Keratinocyte (primary cell): ENCODE measurements around the gene CEP170B. TPM values are rescaled to one million over a fixed set of nuclear protein-coding genes. Genes with fewer than 3 reads are reported as not detected.

Source experiments
- DNase-seq: peaks from one replicate; pipeline ENCODE4 v3.0.0-alpha.2; 2011; ENCODE audit warnings: low read depth, missing footprints, low spot score
- FAIRE-seq: peaks from 2 replicates; lab custom pipeline; 2011; peaks lifted over from hg19 to GRCh38; lab: Jason Lieb, UNC
- H2AFZ ChIP-seq: 2 replicates; pipeline ENCODE4 v1.6.0; 2012; ENCODE audit warnings: low read length, control low read depth, inconsistent platforms; ENCODE audit not compliant: control insufficient read depth
- H3K27ac ChIP-seq: 2 replicates; pipeline ENCODE4 v1.5.1; 2011; ENCODE audit warnings: low read length; ENCODE audit not compliant: control insufficient read depth, insufficient read depth
- H3K27me3 ChIP-seq: 3 replicates; pipeline ENCODE4 v1.6.0; 2011; ENCODE audit warnings: low read length; ENCODE audit not compliant: control insufficient read depth, insufficient read depth; ENCODE audit errors: extremely low read depth
- H3K36me3 ChIP-seq, 2 experiments: 2 replicates in 1 of 2; 3 replicates in 1 of 2; pipeline ENCODE4 v1.5.1; 2011; ENCODE audit warnings: low read length in 2 of 2, mild to moderate bottlenecking in 1 of 2; ENCODE audit not compliant: control insufficient read depth in 2 of 2, insufficient read depth in 2 of 2; ENCODE audit errors: extremely low read depth in 1 of 2
- H3K4me1 ChIP-seq: 3 replicates; pipeline ENCODE4 v1.5.1; 2011; ENCODE audit warnings: low read length; ENCODE audit not compliant: control insufficient read depth, insufficient read depth; ENCODE audit errors: extremely low read depth
- H3K4me2 ChIP-seq: 3 replicates; pipeline ENCODE4 v1.6.0; 2011; ENCODE audit warnings: low read depth, low read length; ENCODE audit not compliant: control insufficient read depth, insufficient read depth; ENCODE audit errors: extremely low read depth
- H3K4me3 ChIP-seq, 3 experiments: fragments of 200-600 bp in 1 of 3; sonication (generic) in 1 of 3; 2 replicates in 2 of 3; 3 replicates in 1 of 3; pipeline ENCODE4 v1.5.1; 2011 to 2016; ENCODE audit warnings: low read length in 3 of 3, mild to moderate bottlenecking in 3 of 3, control low read depth in 2 of 3, inconsistent platforms in 1 of 3, low read depth in 1 of 3, mixed read lengths in 1 of 3, mixed run types in 1 of 3, moderate library complexity in 1 of 3; ENCODE audit not compliant: control insufficient read depth in 2 of 3, insufficient read depth in 2 of 3; ENCODE audit errors: extremely low read depth in 1 of 3
- H3K79me2 ChIP-seq: 2 replicates; pipeline ENCODE4 v1.6.0; 2012; ENCODE audit warnings: low read length; ENCODE audit not compliant: control insufficient read depth, insufficient read depth
- H3K9ac ChIP-seq: 3 replicates; pipeline ENCODE4 v1.6.0; 2011; ENCODE audit warnings: low read length; ENCODE audit not compliant: control insufficient read depth, insufficient read depth; ENCODE audit errors: extremely low read depth
- H3K9me1 ChIP-seq: 3 replicates; pipeline ENCODE4 v1.6.0; 2011; ENCODE audit warnings: low read length; ENCODE audit not compliant: control insufficient read depth, insufficient read depth; ENCODE audit errors: extremely low read depth
- H3K9me3 ChIP-seq: 2 replicates; pipeline ENCODE4 v1.5.1; 2012; ENCODE audit warnings: low read depth, low read length; ENCODE audit not compliant: control insufficient read depth
- H4K20me1 ChIP-seq: 3 replicates; pipeline ENCODE4 v1.6.0; 2011; ENCODE audit warnings: low read length; ENCODE audit not compliant: control insufficient read depth, insufficient read depth; ENCODE audit errors: extremely low read depth
- EZH2 ChIP-seq: IDR thresholded peaks from one replicate; pipeline ENCODE4 v1.6.1; 2012; ENCODE audit warnings: inconsistent platforms, mild to moderate bottlenecking, low read length, moderate library complexity
- dilution Hi-C: fragments of 300-500 bp; cut with MboI; formaldehyde crosslinking; loops from one replicate; pipeline ENCODE4 v1.7.0; 2020; ENCODE audit warnings: low sequenced_read_pairs; ENCODE audit not compliant: extremely low pct_ligation_motif_present
- polyA plus RNA-seq, 5 experiments: library from polyadenylated mRNA; depleted of rRNA in 3 of 5; stranded (reverse) in 3 of 5; stranded (forward) in 1 of 5; unstranded in 1 of 5; fragments of >200 nt; gene quantifications; 1 replicate in 1 of 5; 2 replicates in 3 of 5; 3 replicates in 1 of 5; pipeline versions ENCODE4 v1.2.1 to v1.2.3, GENCODE V29; 2011 to 2012; ENCODE audit warnings: missing spikeins in 2 of 5, low read depth in 1 of 5, low replicate concordance in 1 of 5
- TF ChIP-seq, protein P1 (sequence below), 3 experiments: IDR thresholded peaks in 1 of 3; conservative IDR thresholded peaks in 1 of 3; optimal IDR thresholded peaks in 1 of 3; 2 replicates in 2 of 3; 3 replicates in 1 of 3; pipeline versions ENCODE3 to v1.5.1; 2011; ENCODE audit warnings: low read length in 3 of 3, mild to moderate bottlenecking in 3 of 3, moderate library complexity in 2 of 3, control low read depth in 1 of 3, inconsistent platforms in 1 of 3; ENCODE audit not compliant: insufficient read depth in 2 of 3; ENCODE audit errors: extremely low read depth in 1 of 3

Gene CEP170B
- polyA plus RNA-seq, 1 donor (not counting 4 experiments of a cell fraction or from before 2014, with no cell fraction given): 8.7 TPM

DNA sequence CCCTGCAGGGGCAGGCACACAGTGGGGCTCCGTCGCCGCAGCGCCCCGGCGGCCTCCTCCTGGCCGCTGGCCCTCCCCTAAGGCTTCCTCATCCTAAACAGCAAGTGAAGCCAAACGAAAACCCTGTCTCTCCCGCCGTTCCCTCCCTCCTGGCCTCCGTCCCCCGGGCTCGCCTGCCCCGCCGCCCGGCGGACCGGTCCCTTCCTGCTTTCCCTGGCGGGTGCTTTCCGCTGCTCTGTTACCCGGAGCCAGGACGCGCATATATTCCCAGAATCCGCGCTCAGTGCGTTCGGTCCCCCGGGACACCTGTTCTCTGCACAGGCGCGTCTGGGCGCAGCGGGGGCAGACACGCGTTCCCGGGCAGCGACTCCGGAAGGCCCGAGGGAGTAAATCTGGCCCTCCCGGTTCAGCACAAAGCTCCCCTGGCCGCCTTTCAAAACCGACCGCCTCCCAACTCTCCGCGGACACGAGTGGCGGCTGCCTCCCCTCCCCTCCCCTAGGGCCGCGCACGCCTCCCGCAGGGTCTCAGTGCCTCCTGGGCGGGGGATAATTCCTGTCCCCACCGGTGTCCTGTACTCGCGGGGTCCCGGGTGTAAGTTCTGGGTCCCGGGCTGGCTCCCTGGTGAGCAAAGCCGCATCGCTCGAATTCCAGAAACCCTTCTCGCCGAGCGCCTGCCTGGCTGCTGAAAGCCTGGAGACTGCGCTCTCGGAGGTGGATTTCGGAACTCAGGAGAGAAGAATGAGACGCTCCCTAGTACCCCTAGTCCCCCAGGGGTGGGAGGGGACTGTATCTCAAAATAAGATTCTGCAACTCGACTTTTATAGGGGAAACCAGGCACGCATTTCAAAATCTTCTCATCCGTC is 21.4 kb upstream of the CEP170B start:
- Histone ChIP-seq H3K36me3 (no peaks in the 10 kb centered on the region), H3K27ac (no peak overlapping the region), H3K9me1 (no peaks in the 10 kb centered on the region), H3K9ac (no peak overlapping the region), H3K9me3 (no peaks in the 10 kb centered on the region), H2AFZ (no peak overlapping the region), H3K27me3 (peaks cover 34% of the 10 kb centered on the region), H3K79me2 (no peaks in the 10 kb centered on the region), H3K4me3 (no peak overlapping the region), H3K4me1 (peaks cover 8% of the 10 kb centered on the region), H4K20me1 (no peaks in the 10 kb centered on the region), H3K4me2 (peak overlapping the region; percentile 51)
- TF ChIP-seq EZH2: peak; percentile 89
- TF ChIP-seq, protein P1, sequence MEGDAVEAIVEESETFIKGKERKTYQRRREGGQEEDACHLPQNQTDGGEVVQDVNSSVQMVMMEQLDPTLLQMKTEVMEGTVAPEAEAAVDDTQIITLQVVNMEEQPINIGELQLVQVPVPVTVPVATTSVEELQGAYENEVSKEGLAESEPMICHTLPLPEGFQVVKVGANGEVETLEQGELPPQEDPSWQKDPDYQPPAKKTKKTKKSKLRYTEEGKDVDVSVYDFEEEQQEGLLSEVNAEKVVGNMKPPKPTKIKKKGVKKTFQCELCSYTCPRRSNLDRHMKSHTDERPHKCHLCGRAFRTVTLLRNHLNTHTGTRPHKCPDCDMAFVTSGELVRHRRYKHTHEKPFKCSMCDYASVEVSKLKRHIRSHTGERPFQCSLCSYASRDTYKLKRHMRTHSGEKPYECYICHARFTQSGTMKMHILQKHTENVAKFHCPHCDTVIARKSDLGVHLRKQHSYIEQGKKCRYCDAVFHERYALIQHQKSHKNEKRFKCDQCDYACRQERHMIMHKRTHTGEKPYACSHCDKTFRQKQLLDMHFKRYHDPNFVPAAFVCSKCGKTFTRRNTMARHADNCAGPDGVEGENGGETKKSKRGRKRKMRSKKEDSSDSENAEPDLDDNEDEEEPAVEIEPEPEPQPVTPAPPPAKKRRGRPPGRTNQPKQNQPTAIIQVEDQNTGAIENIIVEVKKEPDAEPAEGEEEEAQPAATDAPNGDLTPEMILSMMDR (optimal IDR thresholded peaks at IDR 0.05 in 1 of 3, IDR thresholded peaks at IDR 0.05 in 1 of 3, conservative IDR thresholded peaks at IDR 0.05 in 1 of 3; ENCODE audit: extremely low read depth in 1 of 3, insufficient read depth in 2 of 3, low read length in 3 of 3): no peak
- dilution Hi-C loops: no loop called here
- FAIRE-seq (no peak), DNase-seq (no peak)

DNA sequence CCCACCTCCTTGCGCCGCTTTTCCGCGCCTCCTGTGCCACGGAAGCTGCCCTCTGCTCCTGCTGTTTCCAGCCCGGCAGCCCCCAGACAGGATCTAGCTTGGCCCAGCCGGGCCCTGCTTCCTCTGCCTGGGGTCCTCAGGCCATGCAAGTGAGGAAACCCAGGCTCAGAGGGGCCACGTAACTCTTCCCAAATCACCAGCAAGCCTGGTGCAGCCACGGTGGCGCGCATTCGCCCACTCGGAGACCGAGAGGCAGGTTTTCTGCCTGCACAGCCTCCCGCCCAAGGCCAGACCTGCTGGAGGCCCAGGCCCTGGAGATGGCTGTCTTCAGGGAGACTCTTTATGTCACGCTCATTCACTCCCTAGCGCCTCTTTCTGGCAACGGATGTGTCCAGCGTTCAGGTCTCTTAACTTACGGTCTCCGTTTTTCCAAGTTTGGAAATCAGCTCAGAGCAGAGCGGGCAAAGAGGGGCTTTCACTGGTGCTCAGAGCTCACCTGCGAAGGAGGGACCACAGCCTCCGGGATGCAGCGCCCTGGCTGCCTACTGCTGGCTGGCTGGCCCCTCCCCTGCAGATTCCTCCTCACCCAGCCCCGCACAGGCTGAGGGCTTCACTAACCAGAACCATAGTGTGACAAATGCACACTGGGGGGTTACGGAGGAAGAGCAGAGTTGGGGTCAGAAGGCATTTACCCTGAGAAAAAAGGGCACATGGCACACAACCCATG is 20.6 kb upstream of the CEP170B start:
- Histone ChIP-seq H3K9me1 (no peaks in the 10 kb centered on the region), H4K20me1 (no peaks in the 10 kb centered on the region), H3K9ac (no peak overlapping the region), H3K27me3 (peaks cover 34% of the 10 kb centered on the region), H3K9me3 (no peaks in the 10 kb centered on the region), H3K36me3 (no peaks in the 10 kb centered on the region), H3K79me2 (no peaks in the 10 kb centered on the region), H3K27ac (no peak overlapping the region), H3K4me1 (peaks cover 8% of the 10 kb centered on the region), H2AFZ (no peak overlapping the region), H3K4me2 (peak overlapping the region; percentile 51), H3K4me3 (no peak overlapping the region)
- no peak for DNase-seq
- dilution Hi-C loops: no loop called here
- no peak for FAIRE-seq
- TF ChIP-seq, protein P1 (optimal IDR thresholded peaks at IDR 0.05 in 1 of 3, IDR thresholded peaks at IDR 0.05 in 1 of 3, conservative IDR thresholded peaks at IDR 0.05 in 1 of 3; ENCODE audit: extremely low read depth in 1 of 3, insufficient read depth in 2 of 3, low read length in 3 of 3): no peak
- TF ChIP-seq EZH2: no peak
